ENCODE measurements around the gene ADTRP.

DNA sequence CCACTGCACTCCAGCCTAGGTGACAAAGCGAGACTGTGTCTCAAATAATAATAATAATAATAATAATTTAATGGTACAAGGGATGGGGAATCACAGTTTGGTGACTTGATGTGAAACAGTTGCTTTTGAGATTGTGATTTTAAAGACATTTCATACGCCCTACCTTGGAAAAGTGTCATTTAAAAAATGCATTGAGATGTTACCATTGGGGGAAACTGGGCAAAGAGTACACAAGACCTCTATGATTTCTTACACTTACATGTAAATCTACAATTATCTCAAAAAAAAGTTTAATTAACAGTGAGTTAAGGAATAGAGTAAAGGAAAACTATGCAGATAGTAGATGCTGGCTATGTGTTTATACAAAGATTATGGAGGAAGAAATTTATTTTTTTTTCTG, 22.3 kb downstream of the ADTRP start:
- TF ChIP-seq, protein P1, sequence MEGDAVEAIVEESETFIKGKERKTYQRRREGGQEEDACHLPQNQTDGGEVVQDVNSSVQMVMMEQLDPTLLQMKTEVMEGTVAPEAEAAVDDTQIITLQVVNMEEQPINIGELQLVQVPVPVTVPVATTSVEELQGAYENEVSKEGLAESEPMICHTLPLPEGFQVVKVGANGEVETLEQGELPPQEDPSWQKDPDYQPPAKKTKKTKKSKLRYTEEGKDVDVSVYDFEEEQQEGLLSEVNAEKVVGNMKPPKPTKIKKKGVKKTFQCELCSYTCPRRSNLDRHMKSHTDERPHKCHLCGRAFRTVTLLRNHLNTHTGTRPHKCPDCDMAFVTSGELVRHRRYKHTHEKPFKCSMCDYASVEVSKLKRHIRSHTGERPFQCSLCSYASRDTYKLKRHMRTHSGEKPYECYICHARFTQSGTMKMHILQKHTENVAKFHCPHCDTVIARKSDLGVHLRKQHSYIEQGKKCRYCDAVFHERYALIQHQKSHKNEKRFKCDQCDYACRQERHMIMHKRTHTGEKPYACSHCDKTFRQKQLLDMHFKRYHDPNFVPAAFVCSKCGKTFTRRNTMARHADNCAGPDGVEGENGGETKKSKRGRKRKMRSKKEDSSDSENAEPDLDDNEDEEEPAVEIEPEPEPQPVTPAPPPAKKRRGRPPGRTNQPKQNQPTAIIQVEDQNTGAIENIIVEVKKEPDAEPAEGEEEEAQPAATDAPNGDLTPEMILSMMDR (conservative IDR thresholded peaks at IDR 0.05; ENCODE audit: low read length): no peak
- no peak for TF ChIP-seq EZH2phosphoT487 (IDR thresholded peaks at IDR 0.05; ENCODE audit: borderline replicate concordance, low read depth, low read length)

Measured in OCI-LY7 (cell line).